Stomach (tissue), 4 donors: ENCODE results near the gene KIF6.

ENCODE experiments used
- POLR2A ChIP-seq, 4 donors: fragments of 450-650 bp; IDR thresholded peaks; one replicate each; pipeline ENCODE4 v1.6.1; 2016; ENCODE audit warnings: antibody characterized with exemption in 4 of 4, control low read depth in 2 of 4, mild to moderate bottlenecking in 1 of 4, moderate library complexity in 1 of 4
- POLR2AphosphoS5 ChIP-seq, 3 donors: sonication (generic); formaldehyde crosslinking; IDR thresholded peaks; one replicate each; pipeline ENCODE4 v1.6.1; 2016; ENCODE audit warnings: antibody characterized with exemption in 3 of 3
- TF ChIP-seq, protein P1 (sequence below), 7 experiments: fragments of 450-650 bp in 4 of 7; fragments of 200-600 bp in 3 of 7; sonication (generic) in 3 of 7; IDR thresholded peaks; one replicate each; pipeline ENCODE4 v1.5.1; 2016 to 2019; ENCODE audit warnings: antibody characterized with exemption in 7 of 7, control low read depth in 2 of 7, mild to moderate bottlenecking in 1 of 7

- TF ChIP-seq, protein P1, sequence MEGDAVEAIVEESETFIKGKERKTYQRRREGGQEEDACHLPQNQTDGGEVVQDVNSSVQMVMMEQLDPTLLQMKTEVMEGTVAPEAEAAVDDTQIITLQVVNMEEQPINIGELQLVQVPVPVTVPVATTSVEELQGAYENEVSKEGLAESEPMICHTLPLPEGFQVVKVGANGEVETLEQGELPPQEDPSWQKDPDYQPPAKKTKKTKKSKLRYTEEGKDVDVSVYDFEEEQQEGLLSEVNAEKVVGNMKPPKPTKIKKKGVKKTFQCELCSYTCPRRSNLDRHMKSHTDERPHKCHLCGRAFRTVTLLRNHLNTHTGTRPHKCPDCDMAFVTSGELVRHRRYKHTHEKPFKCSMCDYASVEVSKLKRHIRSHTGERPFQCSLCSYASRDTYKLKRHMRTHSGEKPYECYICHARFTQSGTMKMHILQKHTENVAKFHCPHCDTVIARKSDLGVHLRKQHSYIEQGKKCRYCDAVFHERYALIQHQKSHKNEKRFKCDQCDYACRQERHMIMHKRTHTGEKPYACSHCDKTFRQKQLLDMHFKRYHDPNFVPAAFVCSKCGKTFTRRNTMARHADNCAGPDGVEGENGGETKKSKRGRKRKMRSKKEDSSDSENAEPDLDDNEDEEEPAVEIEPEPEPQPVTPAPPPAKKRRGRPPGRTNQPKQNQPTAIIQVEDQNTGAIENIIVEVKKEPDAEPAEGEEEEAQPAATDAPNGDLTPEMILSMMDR (IDR thresholded peaks at IDR 0.05), result no peak
- no peak for TF ChIP-seq POLR2A (IDR thresholded peaks at IDR 0.05)
- TF ChIP-seq POLR2AphosphoS5 (IDR thresholded peaks at IDR 0.05), result no peak
Observed at GRCh38 chr6:39574991-39575390, 150.2 kb downstream of the KIF6 start.
